Measurements from ENCODE around the gene SPATC1L. TPM values are rescaled to one million over a fixed set of nuclear protein-coding genes. Genes with fewer than 3 reads are reported as not detected.

The SPATC1L gene
- total and polyA plus RNA-seq, 2 donors (not counting 3 experiments of a cell fraction or from before 2014, with no cell fraction given): 11.5 to 15.3 TPM

GRCh38 chr21:46159841-46160656 is 24.2 kb downstream of the SPATC1L start:
- dilution Hi-C loops (cut with MboI; ENCODE audit: extremely low pct_ligation_motif_present, low sequenced_read_pairs): no loop called here
- CTCF ChIA-PET: interaction anchor here (1.0 to 1.8 kb wide), 3 partner anchors 13 to 17 kb away, joined by 3 to 10 read pairs (median 3); no protein-coding TSS in a partner anchor
- H2AFZ ChIP-seq (ENCODE audit: low read depth, low read length): no peak overlapping the region
- no peak overlapping the region for H3K9ac ChIP-seq (replicated peaks; ENCODE audit: extremely low read depth, insufficient read depth, low read length)
- no peaks in the 10 kb centered on the region for H3K9me1 ChIP-seq (replicated peaks; ENCODE audit: control insufficient read depth, extremely low read depth, insufficient read depth, low read length)
- H3K27ac ChIP-seq (ENCODE audit: insufficient read depth, low read depth, low read length): no peak overlapping the region
- peak; percentile 5 for TF ChIP-seq EZH2 (IDR thresholded peaks at IDR 0.05; ENCODE audit: borderline replicate concordance, low read depth, low read length, severe bottlenecking)
- no peak for TF ChIP-seq FOS (IDR thresholded peaks at IDR 0.05; ENCODE audit: borderline replicate concordance, insufficient read depth, low read length)
- POLR2A ChIA-PET: no interaction called here
- H4K20me1 ChIP-seq (replicated peaks; ENCODE audit: control insufficient read depth, extremely low read depth, insufficient read depth, low read length): no peaks in the 10 kb centered on the region
- FAIRE-seq (no peak), DNase-seq (ENCODE audit: low read depth, low spot score) (no peak)
- no peaks in the 10 kb centered on the region for H3K79me2 ChIP-seq (ENCODE audit: control insufficient read depth, insufficient read depth, low read length)
- no peaks in the 10 kb centered on the region for H3K36me3 ChIP-seq (ENCODE audit: control insufficient read depth in 2 of 2, extremely low read depth in 1 of 2, insufficient read depth in 2 of 2, low read length in 2 of 2)
- H3K9me3 ChIP-seq (replicated peaks; ENCODE audit: control insufficient read depth, insufficient read depth, low read length): no peaks in the 10 kb centered on the region
- intact Hi-C loops (cut with micrococcal nuclease): no loop called here
- no peaks in the 10 kb centered on the region for H3K4me1 ChIP-seq (ENCODE audit: control insufficient read depth, extremely low read depth, insufficient read depth, low read length)
- no peak overlapping the region for H3K4me2 ChIP-seq (ENCODE audit: insufficient read depth, low read length)
- H3K4me3 ChIP-seq (replicated peaks in 1 of 3; ENCODE audit: insufficient read depth in 1 of 3, low read depth in 1 of 3, low read length in 3 of 3): no peak overlapping the region
- H3K27me3 ChIP-seq (ENCODE audit: control insufficient read depth in 2 of 2, insufficient read depth in 2 of 2, low read length in 2 of 2): no peaks in the 10 kb centered on the region
- BruUV-seq (replicated peaks): no TSS peak

- H3K36me3 ChIP-seq (ENCODE audit: control insufficient read depth in 2 of 2, extremely low read depth in 1 of 2, insufficient read depth in 2 of 2, low read length in 2 of 2): no peaks in the 10 kb centered on the region
- H3K79me2 ChIP-seq (ENCODE audit: control insufficient read depth, insufficient read depth, low read length): no peaks in the 10 kb centered on the region
- no TSS peak for BruUV-seq (replicated peaks)
- no peak for TF ChIP-seq JUN (IDR thresholded peaks at IDR 0.05; ENCODE audit: borderline replicate concordance, insufficient read depth, insufficient read length, low read depth)
- TF ChIP-seq MYC (IDR thresholded peaks at IDR 0.05; ENCODE audit: low read depth, low read length): no peak
- TF ChIP-seq MAX (IDR thresholded peaks at IDR 0.05; ENCODE audit: insufficient read depth, insufficient read length): no peak
- no peak for TF ChIP-seq POLR2A (IDR thresholded peaks at IDR 0.05; ENCODE audit: low read depth, low read length)
- TF ChIP-seq GATA2 (IDR thresholded peaks at IDR 0.05; ENCODE audit: insufficient read depth, insufficient read length, low read depth, low read length): no peak
- no peak for TF ChIP-seq CTCF (IDR thresholded peaks at IDR 0.05; ENCODE audit: extremely low read depth in 1 of 2, insufficient read depth in 1 of 2, low read depth in 1 of 2, low read length in 2 of 2)
- TF ChIP-seq EZH2 (IDR thresholded peaks at IDR 0.05; ENCODE audit: borderline replicate concordance, low read depth, low read length, severe bottlenecking): no peak
- no peak for TF ChIP-seq POLR2AphosphoS5 (IDR thresholded peaks at IDR 0.05; ENCODE audit: insufficient read depth, low read depth, low read length)
- no peak for TF ChIP-seq FOS (IDR thresholded peaks at IDR 0.05; ENCODE audit: borderline replicate concordance, insufficient read depth, low read length)
- H3K9ac ChIP-seq (replicated peaks; ENCODE audit: extremely low read depth, insufficient read depth, low read length): no peak overlapping the region
- no peak for DNase-seq (ENCODE audit: low read depth, low spot score)
- no peak overlapping the region for H3K4me2 ChIP-seq (ENCODE audit: insufficient read depth, low read length)
- CTCF ChIA-PET: interaction anchor here (1.0 to 1.8 kb wide), 4 partner anchors 9 to 16 kb away, joined by 3 to 10 read pairs (median 4); no protein-coding TSS in a partner anchor
- H3K4me1 ChIP-seq (ENCODE audit: control insufficient read depth, extremely low read depth, insufficient read depth, low read length): no peaks in the 10 kb centered on the region
- intact Hi-C loops (cut with micrococcal nuclease): no loop called here
- no peak overlapping the region for H3K4me3 ChIP-seq (replicated peaks in 1 of 3; ENCODE audit: insufficient read depth in 1 of 3, low read depth in 1 of 3, low read length in 3 of 3)
- H4K20me1 ChIP-seq (replicated peaks; ENCODE audit: control insufficient read depth, extremely low read depth, insufficient read depth, low read length): no peaks in the 10 kb centered on the region
- no peak for FAIRE-seq
- H3K9me3 ChIP-seq (replicated peaks; ENCODE audit: control insufficient read depth, insufficient read depth, low read length): no peaks in the 10 kb centered on the region
- no peaks in the 10 kb centered on the region for H3K27me3 ChIP-seq (ENCODE audit: control insufficient read depth in 2 of 2, insufficient read depth in 2 of 2, low read length in 2 of 2)
- no peaks in the 10 kb centered on the region for H3K9me1 ChIP-seq (replicated peaks; ENCODE audit: control insufficient read depth, extremely low read depth, insufficient read depth, low read length)
- no peak overlapping the region for H3K27ac ChIP-seq (ENCODE audit: insufficient read depth, low read depth, low read length)
- POLR2A ChIA-PET: no interaction called here
- H2AFZ ChIP-seq (ENCODE audit: low read depth, low read length): no peak overlapping the region
- dilution Hi-C loops (cut with MboI; ENCODE audit: extremely low pct_ligation_motif_present, low sequenced_read_pairs): no loop called here
Observed at GRCh38 chr21:46159390-46159789, 24.9 kb downstream of the SPATC1L start.
